ENCODE measurements around the gene HPD.
A peak's percentile ranks its signal among the peaks of the same experiment; 100 is the strongest.

HPD gene

DNA sequence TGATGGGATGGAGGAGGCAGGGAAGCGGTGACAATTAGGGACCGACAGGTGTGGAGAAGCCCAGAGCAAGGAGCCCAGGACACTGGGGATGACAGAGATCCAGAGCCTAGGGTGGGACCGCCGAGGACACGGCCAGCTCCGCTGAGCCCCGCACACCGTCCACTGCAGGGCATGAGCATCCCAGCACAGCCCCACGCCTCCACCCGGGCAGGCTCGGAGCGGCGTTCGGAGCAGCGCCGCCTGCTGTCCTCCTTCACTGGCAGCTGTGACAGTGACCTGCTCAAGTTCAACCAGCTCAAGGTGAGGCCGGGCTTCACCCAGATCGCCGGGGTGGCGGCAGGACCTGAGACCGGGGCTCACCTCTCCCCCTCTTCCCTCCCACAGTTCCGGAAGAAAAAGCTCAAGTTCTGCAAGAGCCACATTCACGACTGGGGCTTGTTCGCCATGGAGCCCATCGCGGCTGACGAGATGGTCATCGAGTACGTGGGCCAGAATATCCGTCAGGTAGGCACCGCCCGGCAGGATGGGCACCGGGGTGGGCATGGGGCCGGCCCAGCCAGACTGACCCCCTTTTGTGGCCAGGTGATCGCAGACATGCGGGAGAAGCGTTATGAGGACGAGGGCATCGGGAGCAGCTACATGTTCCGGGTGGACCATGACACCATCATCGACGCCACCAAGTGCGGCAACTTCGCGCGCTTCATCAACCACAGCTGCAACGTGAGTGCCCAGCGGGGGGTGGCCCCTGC, 31.1 kb downstream of the HPD start:
- no peak for DNase-seq

DNA sequence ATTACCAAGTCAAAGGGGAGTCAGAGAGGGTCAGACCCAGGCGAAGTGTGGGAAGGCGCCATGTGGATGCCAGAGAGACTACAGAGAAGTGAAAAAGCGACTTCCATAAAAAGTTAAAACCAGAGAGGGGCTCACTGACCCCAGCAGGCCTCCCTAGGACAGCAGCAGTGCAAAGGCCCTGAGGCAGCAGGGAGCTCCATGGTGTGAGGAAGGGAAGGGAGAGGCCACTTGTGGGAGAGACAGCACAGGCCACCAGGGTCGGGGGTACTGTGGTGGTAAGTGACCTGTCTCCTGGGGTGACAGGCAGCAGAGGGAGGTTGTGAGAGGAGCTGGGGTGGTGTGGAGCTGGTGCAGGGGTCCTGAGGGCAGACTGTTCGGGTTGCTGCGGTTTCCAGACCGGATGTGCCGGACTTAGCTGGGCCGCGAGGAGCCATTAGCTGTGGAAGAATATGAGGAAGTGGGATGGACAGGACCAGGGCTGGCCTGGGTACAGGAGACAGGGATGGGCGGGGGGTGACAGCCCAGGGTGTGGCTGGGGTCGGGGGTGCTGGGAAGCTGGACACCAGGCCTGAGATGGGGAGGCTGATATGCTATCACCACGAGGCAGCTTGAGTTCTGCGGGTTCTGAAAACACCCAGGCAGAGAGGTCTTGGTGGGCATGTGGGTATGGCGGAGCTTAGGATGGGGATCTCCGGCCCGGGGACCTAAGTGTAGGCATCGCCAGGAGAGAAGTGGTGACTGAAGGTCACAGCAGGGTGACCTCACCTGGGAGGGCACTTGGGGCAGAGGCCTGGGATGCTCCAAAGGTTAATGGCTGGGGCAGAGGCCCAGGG, 32.1 kb downstream of the HPD start:
- no peak for DNase-seq

DNA sequence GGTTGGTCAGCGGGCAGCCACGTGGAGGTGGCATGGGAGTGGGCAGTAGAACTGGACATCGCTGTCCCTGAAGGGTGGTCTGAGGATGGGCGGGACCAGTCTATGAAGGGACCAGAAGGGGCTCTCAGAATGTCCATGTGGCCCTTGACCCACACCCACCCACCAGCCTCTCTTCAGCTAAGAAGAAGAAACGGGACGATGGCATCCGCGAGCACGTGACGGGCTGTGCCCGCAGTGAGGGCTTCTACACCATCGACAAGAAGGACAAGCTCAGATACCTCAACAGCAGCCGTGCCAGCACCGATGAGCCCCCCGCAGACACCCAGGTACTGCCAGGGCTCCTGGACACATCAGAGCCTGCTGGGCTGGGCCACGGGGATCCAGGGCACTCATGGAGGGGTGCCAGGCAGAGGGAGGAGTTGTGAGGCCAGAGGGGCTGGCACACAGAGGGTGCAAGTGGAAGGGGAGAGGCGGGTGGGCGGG, 33.6 kb downstream of the HPD start:
- DNase-seq: no peak

DNA sequence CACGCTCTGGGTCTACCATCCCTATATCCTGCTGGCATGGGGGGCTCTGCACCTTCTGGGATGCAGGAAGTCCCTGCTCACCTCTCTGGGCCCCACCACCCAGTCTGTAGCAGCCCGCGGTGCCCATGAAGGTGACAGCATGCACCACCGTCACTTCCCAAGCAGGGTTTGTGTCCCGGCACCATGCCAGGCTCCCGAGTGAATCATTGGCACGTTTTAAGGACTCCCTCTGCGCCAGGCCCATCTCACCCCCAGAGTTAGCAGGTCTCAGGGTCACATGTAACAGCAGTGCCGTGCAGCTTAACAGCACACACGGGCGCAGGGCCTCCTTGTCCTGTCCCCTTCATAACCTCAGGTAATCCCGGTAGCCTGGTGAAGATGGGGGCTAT, 34.9 kb downstream of the HPD start:
- DNase-seq: no peak

DNA sequence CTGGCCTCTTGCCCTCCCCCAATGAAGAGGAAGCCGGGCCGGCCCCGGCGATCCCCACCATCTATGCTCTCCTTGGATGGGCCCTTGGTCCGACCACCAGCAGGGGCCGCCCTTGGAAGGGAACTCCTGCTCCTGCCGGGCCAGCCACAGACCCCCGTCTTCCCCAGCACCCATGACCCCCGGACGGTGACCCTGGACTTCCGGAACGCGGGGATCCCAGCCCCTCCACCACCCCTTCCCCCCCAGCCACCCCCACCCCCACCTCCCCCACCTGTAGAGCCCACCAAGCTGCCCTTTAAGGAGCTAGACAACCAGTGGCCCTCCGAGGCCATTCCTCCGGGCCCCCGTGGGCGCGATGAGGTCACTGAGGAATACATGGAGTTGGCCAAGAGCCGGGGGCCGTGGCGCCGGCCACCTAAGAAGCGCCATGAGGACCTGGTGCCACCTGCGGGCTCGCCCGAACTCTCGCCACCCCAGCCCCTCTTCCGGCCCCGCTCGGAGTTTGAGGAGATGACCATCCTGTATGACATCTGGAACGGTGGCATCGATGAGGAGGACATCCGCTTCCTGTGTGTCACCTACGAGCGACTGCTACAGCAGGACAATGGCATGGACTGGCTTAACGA, 35.4 kb downstream of the HPD start:
- DNase-seq: no peak

GRCh38 chr12:121822393-121823100, 36.1 kb downstream of the HPD start:
- DNase-seq: no peak

DNA sequence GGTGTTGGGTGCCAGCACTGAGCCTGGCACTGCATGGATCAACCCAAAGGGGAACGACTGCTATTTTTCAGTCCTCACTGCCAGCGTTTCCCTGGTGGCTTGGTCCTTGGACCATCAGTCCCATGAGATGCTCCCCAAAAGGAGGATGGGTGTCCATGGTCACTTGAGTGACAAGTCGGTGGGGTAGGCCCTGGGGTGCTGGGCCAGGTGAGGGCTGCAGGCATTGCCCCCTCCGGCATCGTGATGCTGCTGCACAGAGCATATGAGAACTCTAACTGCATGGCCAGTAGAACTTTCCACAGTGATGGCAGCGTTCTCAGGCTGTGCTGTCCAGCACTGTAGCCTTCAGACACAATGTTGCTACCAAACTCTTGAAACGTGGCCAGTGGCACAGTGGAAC, 38.6 kb downstream of the HPD start:
- no peak for DNase-seq

GRCh38 chr12:121819212-121819949, 39.3 kb downstream of the HPD start:
- no peak for DNase-seq

- DNase-seq: no peak
These were observed 41.0 kb downstream of the HPD start for GRCh38 chr12:121817648-121818043.

DNA sequence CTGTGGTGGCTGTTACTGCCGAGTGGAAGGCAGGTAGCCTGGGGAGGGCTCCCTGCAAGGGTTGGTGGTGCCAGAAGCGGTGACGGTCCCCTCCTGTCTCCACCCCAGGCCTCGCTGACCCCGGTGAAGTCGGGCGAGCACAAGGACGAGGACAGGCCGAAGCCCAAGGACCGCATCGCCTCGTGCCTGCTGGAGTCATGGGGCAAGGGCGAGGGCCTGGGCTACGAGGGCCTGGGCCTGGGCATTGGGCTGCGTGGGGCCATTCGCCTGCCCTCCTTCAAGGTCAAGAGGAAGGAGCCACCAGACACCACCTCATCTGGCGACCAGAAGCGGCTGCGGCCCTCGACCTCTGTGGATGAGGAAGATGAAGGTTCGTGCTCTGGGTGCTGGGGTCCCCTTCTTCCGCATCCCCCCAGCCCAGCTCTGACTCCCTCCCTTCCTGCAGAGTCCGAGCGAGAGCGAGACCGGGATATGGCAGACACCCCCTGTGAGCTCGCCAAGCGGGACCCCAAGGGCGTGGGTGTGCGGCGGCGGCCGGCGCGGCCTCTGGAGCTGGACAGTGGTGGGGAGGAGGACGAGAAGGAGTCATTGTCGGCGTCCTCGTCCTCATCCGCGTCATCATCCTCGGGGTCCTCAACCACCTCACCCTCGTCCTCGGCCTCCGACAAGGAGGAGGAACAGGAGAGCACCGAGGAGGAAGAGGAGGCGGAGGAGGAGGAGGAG, 41.6 kb downstream of the HPD start:
- no peak for DNase-seq

GRCh38 chr12:121815263-121815662, 43.4 kb downstream of the HPD start:
- no peak for DNase-seq

GRCh38 chr12:121814429-121815119, 44.1 kb downstream of the HPD start:
- no peak for DNase-seq

DNA sequence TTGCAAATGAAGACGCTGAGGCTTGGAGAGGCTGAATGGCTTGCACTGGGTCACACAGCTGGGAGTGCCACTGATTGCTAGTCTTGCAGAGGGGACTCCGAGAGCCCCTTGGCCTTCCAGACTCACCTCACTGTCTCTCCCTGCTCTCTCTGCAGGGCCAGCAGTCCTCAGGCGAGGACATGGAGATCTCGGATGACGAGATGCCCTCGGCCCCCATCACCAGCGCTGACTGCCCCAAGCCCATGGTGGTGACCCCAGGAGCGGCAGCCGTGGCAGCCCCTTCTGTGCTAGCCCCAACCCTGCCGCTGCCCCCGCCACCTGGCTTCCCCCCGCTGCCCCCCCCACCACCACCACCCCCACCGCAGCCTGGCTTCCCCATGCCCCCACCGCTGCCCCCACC, 44.7 kb downstream of the HPD start:
- no peak for DNase-seq

- peak; percentile 34 to 58 (median 55) for DNase-seq
These were observed 45.5 kb downstream of the HPD start for GRCh38 chr12:121812921-121813896.

DNA sequence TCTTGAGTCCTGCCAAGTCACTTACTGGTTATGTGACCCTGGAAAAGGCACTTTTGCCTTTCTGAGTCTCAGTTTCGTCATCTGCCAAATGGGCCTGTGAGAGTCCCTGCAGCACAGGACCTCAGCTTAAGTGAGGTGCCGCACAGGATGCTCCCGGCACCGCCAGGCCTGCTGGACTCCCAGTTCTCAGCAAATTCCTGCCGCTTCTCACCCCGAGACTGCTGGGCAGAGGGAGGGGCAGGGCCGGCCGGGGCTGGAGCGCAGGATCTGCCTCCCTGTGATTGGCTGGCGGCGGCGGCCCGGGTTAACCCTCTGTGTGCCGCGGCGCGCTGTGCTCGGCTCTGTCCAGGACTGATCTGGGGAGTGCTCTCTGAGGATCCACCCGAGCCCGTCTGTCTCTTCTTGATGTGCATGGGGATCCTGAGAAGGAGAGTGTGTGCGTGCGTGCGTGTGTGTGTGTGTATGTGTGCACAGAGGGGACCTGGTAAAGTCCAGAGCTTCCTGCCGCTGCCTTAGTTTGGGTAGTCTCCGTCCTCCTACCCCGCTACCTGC, 46.3 kb downstream of the HPD start:
- DNase-seq: peak; percentile 71 to 90 (median 80)

- DNase-seq: peak; percentile 77 to 91 (median 86)
These were observed 47.0 kb downstream of the HPD start for GRCh38 chr12:121811434-121812319.

GRCh38 chr12:121810833-121811433, 47.7 kb downstream of the HPD start:
- DNase-seq: no peak

Data from suppressor macrophage (primary cell).